Measurements from ENCODE around the gene IFI27L2.

GRCh38 chr14:94081386-94081820 is 48.0 kb downstream of the IFI27L2 start:
- TF ChIP-seq, protein P1, sequence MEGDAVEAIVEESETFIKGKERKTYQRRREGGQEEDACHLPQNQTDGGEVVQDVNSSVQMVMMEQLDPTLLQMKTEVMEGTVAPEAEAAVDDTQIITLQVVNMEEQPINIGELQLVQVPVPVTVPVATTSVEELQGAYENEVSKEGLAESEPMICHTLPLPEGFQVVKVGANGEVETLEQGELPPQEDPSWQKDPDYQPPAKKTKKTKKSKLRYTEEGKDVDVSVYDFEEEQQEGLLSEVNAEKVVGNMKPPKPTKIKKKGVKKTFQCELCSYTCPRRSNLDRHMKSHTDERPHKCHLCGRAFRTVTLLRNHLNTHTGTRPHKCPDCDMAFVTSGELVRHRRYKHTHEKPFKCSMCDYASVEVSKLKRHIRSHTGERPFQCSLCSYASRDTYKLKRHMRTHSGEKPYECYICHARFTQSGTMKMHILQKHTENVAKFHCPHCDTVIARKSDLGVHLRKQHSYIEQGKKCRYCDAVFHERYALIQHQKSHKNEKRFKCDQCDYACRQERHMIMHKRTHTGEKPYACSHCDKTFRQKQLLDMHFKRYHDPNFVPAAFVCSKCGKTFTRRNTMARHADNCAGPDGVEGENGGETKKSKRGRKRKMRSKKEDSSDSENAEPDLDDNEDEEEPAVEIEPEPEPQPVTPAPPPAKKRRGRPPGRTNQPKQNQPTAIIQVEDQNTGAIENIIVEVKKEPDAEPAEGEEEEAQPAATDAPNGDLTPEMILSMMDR (IDR thresholded peaks at IDR 0.05; ENCODE audit: poor library complexity, severe bottlenecking): no peak
- TF ChIP-seq TAF1 (IDR thresholded peaks at IDR 0.05; ENCODE audit: low read depth) (no peak), POLR2AphosphoS5 (IDR thresholded peaks at IDR 0.05) (no peak), EZH2 (IDR thresholded peaks at IDR 0.05; ENCODE audit: borderline replicate concordance, insufficient read depth, low read length, poor library complexity, severe bottlenecking) (no peak)

All from neural cell (in vitro differentiated cells).